Esophagus squamous epithelium (tissue), 5 donors: Measurements from ENCODE around the gene TSPAN18. TPM values are rescaled to one million over a fixed set of nuclear protein-coding genes. Genes with fewer than 3 reads are reported as not detected.

ENCODE experiments used
- DNase-seq: peaks from one replicate; lab custom pipeline; 2025; lab: John Stamatoyannopoulos, UW
- H3K27ac ChIP-seq, 4 donors: fragments of 200-600 bp; sonication (generic); one replicate each; pipeline ENCODE4 v1.5.1; 2016 to 2019; ENCODE audit warnings: mild to moderate bottlenecking in 1 of 4
- H3K27me3 ChIP-seq, 4 donors: fragments of 200-600 bp; sonication (generic); 1 replicate in 3 of 4; 2 replicates in 1 of 4; pipeline versions ENCODE4 v1.5.1 to v1.6.0; 2017 to 2021; ENCODE audit warnings: antibody characterized with exemption in 1 of 4
- H3K36me3 ChIP-seq, 3 donors: fragments of 200-600 bp; sonication (generic); one replicate each; pipeline ENCODE4 v1.5.1; 2016 to 2019
- H3K4me1 ChIP-seq, 3 donors: fragments of 200-600 bp; sonication (generic); one replicate each; pipeline ENCODE4 v1.5.1; 2017 to 2019
- H3K4me3 ChIP-seq, 4 donors: fragments of 200-600 bp; sonication (generic); 1 replicate in 3 of 4; 2 replicates in 1 of 4; pipeline ENCODE4 v1.5.1; 2016 to 2019; ENCODE audit warnings: mild to moderate bottlenecking in 2 of 4, moderate library complexity in 1 of 4
- H3K9me3 ChIP-seq, 3 donors: fragments of 200-600 bp; sonication (generic); one replicate each; pipeline ENCODE4 v1.5.1; 2016 to 2019
- POLR2A ChIP-seq, 4 donors: fragments of 450-650 bp; IDR thresholded peaks; one replicate each; pipeline ENCODE4 v1.6.1; 2017; ENCODE audit warnings: antibody characterized with exemption in 4 of 4, mild to moderate bottlenecking in 4 of 4, moderate library complexity in 3 of 4
- WGBS, 2 donors: methylation state at CpG; one replicate each; pipeline ENCODE4 v1.1.5; 2018; 5-methylcytosine and 5-hydroxymethylcytosine counted together
- intact Hi-C: fragments of 100-400 bp; cut with DNase I; formaldehyde crosslinking; loops from one replicate; pipeline ENCODE4 v1.15.0; 2022
- total RNA-seq, 4 donors: library from RNA; depleted of rRNA; stranded (reverse); fragments of >200 nt; gene quantifications; one replicate each; pipeline ENCODE4 v1.1.0, GENCODE V29; 2016
- TF ChIP-seq, protein P1 (sequence below), 6 experiments: fragments of 450-650 bp in 4 of 6; fragments of 200-600 bp in 2 of 6; sonication (generic) in 2 of 6; IDR thresholded peaks; one replicate each; pipeline ENCODE4 v1.5.1; 2016 to 2019; ENCODE audit warnings: antibody characterized with exemption in 6 of 6, mild to moderate bottlenecking in 4 of 6, moderate library complexity in 4 of 6
- donor health status: DM: yes; HTN: yes; CAD: no.

TSPAN18 gene
- total RNA-seq, 4 donors from 2014 or later, result 0.80 to 4.4 (median 2.0) TPM

DNA sequence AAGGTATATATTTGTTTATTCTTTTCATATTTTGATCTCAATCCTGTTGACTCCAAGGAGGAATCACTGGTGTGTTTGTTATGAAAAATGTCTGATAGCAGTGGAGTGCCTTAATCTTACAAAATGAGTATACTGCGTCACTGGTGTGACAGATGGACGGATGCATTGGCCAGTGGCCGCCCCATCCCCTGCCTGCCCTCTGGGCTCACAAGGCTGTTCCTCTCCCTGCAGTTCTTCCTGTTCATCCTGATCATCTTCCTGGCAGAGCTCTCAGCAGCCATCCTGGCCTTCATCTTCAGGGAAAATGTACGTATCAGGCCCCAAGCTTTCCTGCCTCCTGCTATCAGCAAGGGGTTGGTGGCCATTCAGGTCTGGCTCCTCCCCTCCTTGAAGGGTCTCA lies 191.0 kb downstream of the TSPAN18 start:
- H3K27ac ChIP-seq, result no peak overlapping the region
- no peaks in the 10 kb centered on the region for H3K27me3 ChIP-seq
- DNase-seq, result no peak
- H3K36me3 ChIP-seq, result no peaks in the 10 kb centered on the region
- intact Hi-C loops, result no loop called here
- TF ChIP-seq, protein P1, sequence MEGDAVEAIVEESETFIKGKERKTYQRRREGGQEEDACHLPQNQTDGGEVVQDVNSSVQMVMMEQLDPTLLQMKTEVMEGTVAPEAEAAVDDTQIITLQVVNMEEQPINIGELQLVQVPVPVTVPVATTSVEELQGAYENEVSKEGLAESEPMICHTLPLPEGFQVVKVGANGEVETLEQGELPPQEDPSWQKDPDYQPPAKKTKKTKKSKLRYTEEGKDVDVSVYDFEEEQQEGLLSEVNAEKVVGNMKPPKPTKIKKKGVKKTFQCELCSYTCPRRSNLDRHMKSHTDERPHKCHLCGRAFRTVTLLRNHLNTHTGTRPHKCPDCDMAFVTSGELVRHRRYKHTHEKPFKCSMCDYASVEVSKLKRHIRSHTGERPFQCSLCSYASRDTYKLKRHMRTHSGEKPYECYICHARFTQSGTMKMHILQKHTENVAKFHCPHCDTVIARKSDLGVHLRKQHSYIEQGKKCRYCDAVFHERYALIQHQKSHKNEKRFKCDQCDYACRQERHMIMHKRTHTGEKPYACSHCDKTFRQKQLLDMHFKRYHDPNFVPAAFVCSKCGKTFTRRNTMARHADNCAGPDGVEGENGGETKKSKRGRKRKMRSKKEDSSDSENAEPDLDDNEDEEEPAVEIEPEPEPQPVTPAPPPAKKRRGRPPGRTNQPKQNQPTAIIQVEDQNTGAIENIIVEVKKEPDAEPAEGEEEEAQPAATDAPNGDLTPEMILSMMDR (IDR thresholded peaks at IDR 0.05), result no peak
- no peak for TF ChIP-seq POLR2A (IDR thresholded peaks at IDR 0.05)
- WGBS, 2 donors, result 85 to 88% methylated on average over 4 of the region's 4 CpGs
- no peaks in the 10 kb centered on the region for H3K9me3 ChIP-seq
- no peak overlapping the region for H3K4me3 ChIP-seq
- H3K4me1 ChIP-seq, result peaks cover 0 to 8% (median 0%) of the 10 kb centered on the region in 3 donors

DNA sequence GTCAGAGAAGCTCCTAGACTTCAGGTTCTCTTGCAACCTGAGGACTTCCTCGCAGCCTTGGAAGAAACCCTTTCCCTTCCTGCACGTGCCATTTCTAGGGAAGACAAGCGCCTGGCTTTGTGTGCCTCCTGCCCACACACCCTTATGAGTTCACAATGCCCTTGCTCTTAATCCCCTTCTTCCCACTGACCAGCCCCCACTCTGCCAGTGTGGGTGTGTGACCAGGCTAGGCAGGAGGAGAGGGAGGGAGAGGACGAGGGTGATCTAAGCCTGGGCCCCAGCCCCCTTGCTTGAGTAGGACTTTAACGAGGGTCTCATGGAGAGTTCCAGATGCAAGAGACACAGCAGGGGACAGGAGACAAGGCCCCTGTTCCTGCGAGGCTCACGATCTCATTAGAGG lies 193.7 kb downstream of the TSPAN18 start:
- Histone ChIP-seq H3K4me1 (peaks cover 0 to 4% (median 0%) of the 10 kb centered on the region in 3 donors), H3K27ac (no peak overlapping the region), H3K4me3 (no peak overlapping the region), H3K9me3 (no peaks in the 10 kb centered on the region), H3K27me3 (no peaks in the 10 kb centered on the region), H3K36me3 (no peaks in the 10 kb centered on the region)
- WGBS, 2 donors, result 65 to 79% methylated on average over 6 to 7 of the region's 7 CpGs
- TF ChIP-seq, protein P1 (IDR thresholded peaks at IDR 0.05), result no peak
- no peak for TF ChIP-seq POLR2A (IDR thresholded peaks at IDR 0.05)
- intact Hi-C loops, result no loop called here
- no peak for DNase-seq

DNA sequence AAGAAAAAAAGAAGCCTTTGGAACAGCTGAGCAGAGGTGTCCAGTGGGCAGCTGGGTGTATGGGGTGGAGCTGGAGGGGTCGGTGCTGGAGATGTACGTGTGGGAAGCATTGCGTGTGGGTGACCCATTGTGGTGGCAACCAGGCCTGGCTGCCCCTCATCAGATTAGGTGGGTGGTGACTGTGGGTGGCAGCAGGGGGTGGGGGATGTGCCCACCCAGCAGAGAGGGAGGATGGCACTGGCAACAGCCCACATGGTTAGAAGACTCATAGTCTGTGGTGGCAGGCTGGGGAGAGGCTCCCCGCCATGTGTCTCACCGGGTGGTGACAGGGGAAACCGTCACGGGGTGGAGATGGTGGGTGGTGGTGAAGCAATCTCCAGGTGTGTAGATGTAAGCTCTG lies 196.4 kb downstream of the TSPAN18 start:
- H3K9me3 ChIP-seq, result no peaks in the 10 kb centered on the region
- no peak overlapping the region for H3K4me3 ChIP-seq
- intact Hi-C loops, result no loop called here
- no peak overlapping the region for H3K27ac ChIP-seq
- DNase-seq, result no peak
- no peaks in the 10 kb centered on the region for H3K4me1 ChIP-seq
- H3K36me3 ChIP-seq, result no peaks in the 10 kb centered on the region
- H3K27me3 ChIP-seq, result peaks cover 0 to 9% (median 0%) of the 10 kb centered on the region in 4 donors
- TF ChIP-seq, protein P1 (IDR thresholded peaks at IDR 0.05), result no peak
- TF ChIP-seq POLR2A (IDR thresholded peaks at IDR 0.05), result no peak
- WGBS, 2 donors, result 72 to 88% methylated on average over 2 to 3 of the region's 7 CpGs

DNA sequence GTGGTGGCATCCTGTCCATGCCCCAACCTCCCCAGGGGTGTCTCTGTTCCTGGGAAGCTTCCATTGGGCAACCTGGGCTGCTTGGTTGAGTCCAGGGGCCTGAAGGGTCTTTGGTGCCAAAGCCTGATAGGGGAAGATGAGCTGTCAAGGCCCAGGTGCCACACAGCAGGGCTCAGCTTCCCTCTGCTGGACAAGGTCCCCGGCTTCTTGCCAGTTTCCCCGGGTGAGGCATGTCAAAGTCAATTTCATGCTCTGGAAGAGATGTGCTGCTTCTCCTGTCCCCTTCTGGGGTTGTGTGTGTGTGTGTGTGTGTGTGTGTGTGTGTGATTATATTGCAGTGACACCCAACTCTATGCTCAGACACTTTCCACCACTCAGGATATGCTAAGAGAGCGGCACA lies 197.0 kb downstream of the TSPAN18 start:
- intact Hi-C loops, result no loop called here
- Histone ChIP-seq H3K27me3 (peaks cover 0 to 9% (median 0%) of the 10 kb centered on the region in 4 donors), H3K4me3 (no peak overlapping the region), H3K4me1 (no peaks in the 10 kb centered on the region), H3K36me3 (no peaks in the 10 kb centered on the region), H3K27ac (no peak overlapping the region), H3K9me3 (no peaks in the 10 kb centered on the region)
- TF ChIP-seq, protein P1 (IDR thresholded peaks at IDR 0.05), result no peak
- no peak for TF ChIP-seq POLR2A (IDR thresholded peaks at IDR 0.05)
- WGBS, 2 donors, result 58 to 73% methylated on average over 2 to 3 of the region's 3 CpGs
- DNase-seq, result no peak

DNA sequence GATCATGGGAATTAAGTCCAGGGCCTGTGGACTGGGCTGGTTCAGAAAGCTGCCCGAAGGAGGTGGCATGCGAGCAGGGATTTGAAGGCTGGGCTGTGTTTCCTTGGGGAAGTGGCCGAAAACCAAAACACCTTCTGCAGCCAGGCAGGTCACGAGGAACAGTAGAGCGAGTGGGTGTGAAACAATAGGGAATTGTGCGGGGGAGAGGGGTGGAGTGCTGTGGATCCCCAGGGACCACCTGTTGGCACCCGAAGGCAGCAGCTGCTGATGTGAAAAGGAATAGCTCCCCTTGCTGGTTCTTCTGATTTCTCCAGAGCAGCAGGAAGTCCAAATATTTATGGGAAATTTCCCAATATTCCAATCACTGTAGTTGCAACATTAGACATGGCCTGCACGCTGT lies 199.3 kb downstream of the TSPAN18 start:
- Histone ChIP-seq H3K9me3 (no peaks in the 10 kb centered on the region), H3K4me3 (no peak overlapping the region), H3K36me3 (no peaks in the 10 kb centered on the region), H3K4me1 (no peaks in the 10 kb centered on the region), H3K27me3 (peaks cover 0 to 9% (median 0%) of the 10 kb centered on the region in 4 donors), H3K27ac (no peak overlapping the region)
- DNase-seq, result no peak
- WGBS, 2 donors, result 39 to 72% methylated on average over 3 to 8 of the region's 8 CpGs
- TF ChIP-seq, protein P1 (IDR thresholded peaks at IDR 0.05), result no peak
- no peak for TF ChIP-seq POLR2A (IDR thresholded peaks at IDR 0.05)
- intact Hi-C loops, result no loop called here
